Measurements from ENCODE around the gene ASB18.

Gene ASB18

GRCh38 chr2:236205867-236206645, 58.1 kb downstream of the ASB18 start:
- DNase-seq = no peak

- DNase-seq = no peak
Measured at GRCh38 chr2:236204953-236205352, 59.3 kb downstream of the ASB18 start.

GRCh38 chr2:236200378-236200777, 63.8 kb downstream of the ASB18 start:
- no peak for DNase-seq

GRCh38 chr2:236196366-236196765, 67.8 kb downstream of the ASB18 start:
- no peak for DNase-seq

- DNase-seq = no peak
Measured at GRCh38 chr2:236195726-236196125, 68.5 kb downstream of the ASB18 start.

- no peak for DNase-seq
Measured at GRCh38 chr2:236194786-236195185, 69.4 kb downstream of the ASB18 start.

- DNase-seq = no peak
Measured at GRCh38 chr2:236193026-236193425, 71.2 kb downstream of the ASB18 start.

GRCh38 chr2:236190674-236191073, 73.5 kb downstream of the ASB18 start:
- no peak for DNase-seq

- DNase-seq = no peak
Measured at GRCh38 chr2:236184701-236185100, 79.5 kb downstream of the ASB18 start.

GRCh38 chr2:236180831-236181453, 83.3 kb downstream of the ASB18 start:
- peak; percentile 56 for DNase-seq

GRCh38 chr2:236180076-236180816, 84.0 kb downstream of the ASB18 start:
- DNase-seq = peak; percentile 55

- DNase-seq = peak; percentile 34
Measured at GRCh38 chr2:236179236-236180075, 84.8 kb downstream of the ASB18 start.

- DNase-seq = no peak
Measured at GRCh38 chr2:236178890-236179235, 85.3 kb downstream of the ASB18 start.

- DNase-seq = no peak
Measured at GRCh38 chr2:236177967-236178889, 86.0 kb downstream of the ASB18 start.

GRCh38 chr2:236177604-236177966, 86.6 kb downstream of the ASB18 start:
- no peak for DNase-seq

GRCh38 chr2:236176951-236177350, 87.3 kb downstream of the ASB18 start:
- DNase-seq = no peak

- DNase-seq = peak; percentile 88
Measured at GRCh38 chr2:236176417-236176816, 87.8 kb downstream of the ASB18 start.

- peak; percentile 73 for DNase-seq
Measured at GRCh38 chr2:236175548-236176150, 88.6 kb downstream of the ASB18 start.

GRCh38 chr2:236173729-236174607, 90.2 kb downstream of the ASB18 start:
- DNase-seq = peak; percentile 31

- DNase-seq = no peak
Measured at GRCh38 chr2:236173036-236173728, 91.0 kb downstream of the ASB18 start.
